Stimulated activated CD4-positive, alpha-beta T cell treated with anti-CD3 and anti-CD28 coated beads, Interleukin-12 subunit alpha, Interleukin-12 subunit beta, amount 100 ng/mL, for 24 hours (primary cell): Measurements from ENCODE around the gene PARG.
"Not testable (repeated sequence)": the region's sequence is repeated elsewhere in the genome, so short reads cannot be mapped to it uniquely, and the experiment has no call there.

ENCODE experiments used
- DNase-seq, 2 experiments: peaks; one replicate each; pipeline ENCODE4 v3.0.0-alpha.2; 2020; ENCODE audit warnings: low read depth in 2 of 2

The PARG gene

GRCh38 chr10:49830016-49830415, 111.8 kb downstream of the PARG start:
- no peak for DNase-seq

GRCh38 chr10:49827297-49827696, 114.5 kb downstream of the PARG start:
- DNase-seq, result no peak

GRCh38 chr10:49819234-49819958, 122.4 kb downstream of the PARG start:
- no peak for DNase-seq

- no peak for DNase-seq
Observed at GRCh38 chr10:49817845-49818244, 124.0 kb downstream of the PARG start.

- no peak for DNase-seq
Observed at GRCh38 chr10:49803988-49804387, 137.8 kb downstream of the PARG start.

GRCh38 chr10:49798275-49798674, 143.6 kb downstream of the PARG start:
- DNase-seq, result no peak

GRCh38 chr10:49791100-49791499, 150.7 kb downstream of the PARG start:
- no peak for DNase-seq

- no peak for DNase-seq
Observed at GRCh38 chr10:49784681-49785080, 157.1 kb downstream of the PARG start.

- no peak for DNase-seq
Observed at GRCh38 chr10:49783645-49784044, 158.2 kb downstream of the PARG start.

GRCh38 chr10:49781247-49781646, 160.6 kb downstream of the PARG start:
- DNase-seq, result no peak

- DNase-seq, result no peak
Observed at GRCh38 chr10:49778197-49778596, 163.6 kb downstream of the PARG start.

- no peak for DNase-seq
Observed at GRCh38 chr10:49776851-49777250, 165.0 kb downstream of the PARG start.

GRCh38 chr10:49775014-49775413, 166.8 kb downstream of the PARG start:
- no peak for DNase-seq

- not testable (repeated sequence) for DNase-seq
Observed at GRCh38 chr10:49772944-49773343, 168.9 kb downstream of the PARG start.

- not testable (repeated sequence) for DNase-seq
Observed at GRCh38 chr10:49771046-49771445, 170.8 kb downstream of the PARG start.

GRCh38 chr10:49769692-49770091, 172.1 kb downstream of the PARG start:
- no peak for DNase-seq

- no peak for DNase-seq
Observed at GRCh38 chr10:49768731-49769130, 173.1 kb downstream of the PARG start.

GRCh38 chr10:49768329-49768728, 173.5 kb downstream of the PARG start:
- DNase-seq, result no peak
